Right lobe of liver (tissue), 4 donors: ENCODE results near the gene TIAM2.

ENCODE experiments used
- CTCF ChIP-seq, 4 donors: fragments of 200-600 bp in 3 of 4; fragments of 450-650 bp in 1 of 4; IDR thresholded peaks; one replicate each; pipeline versions ENCODE4 v1.5.1 to v1.8.0; 2016 to 2022; ENCODE audit warnings: antibody characterized with exemption in 4 of 4, mild to moderate bottlenecking in 2 of 4
- POLR2A ChIP-seq: fragments of 450-650 bp; IDR thresholded peaks from one replicate; pipeline ENCODE4 v1.6.1; 2017; ENCODE audit warnings: antibody characterized with exemption, mild to moderate bottlenecking
- donor health status: DM: no; HTN: no; CAD: no.
- donor health status: DM: no; HTN: no; CAD: no.
- donor health status: DM: no; HTN: yes; CAD: no.

- TF ChIP-seq CTCF (IDR thresholded peaks at IDR 0.05) (no peak), POLR2A (no peak)
Observed at GRCh38 chr6:155036907-155037306, 41.8 kb downstream of the TIAM2 start.
